Measurements from ENCODE around the gene MRPL14.
A peak's percentile ranks its signal among the peaks of the same experiment; 100 is the strongest.
"Not testable (repeated sequence)": the region's sequence is repeated elsewhere in the genome, so short reads cannot be mapped to it uniquely, and the experiment has no call there.

Gene MRPL14

DNA sequence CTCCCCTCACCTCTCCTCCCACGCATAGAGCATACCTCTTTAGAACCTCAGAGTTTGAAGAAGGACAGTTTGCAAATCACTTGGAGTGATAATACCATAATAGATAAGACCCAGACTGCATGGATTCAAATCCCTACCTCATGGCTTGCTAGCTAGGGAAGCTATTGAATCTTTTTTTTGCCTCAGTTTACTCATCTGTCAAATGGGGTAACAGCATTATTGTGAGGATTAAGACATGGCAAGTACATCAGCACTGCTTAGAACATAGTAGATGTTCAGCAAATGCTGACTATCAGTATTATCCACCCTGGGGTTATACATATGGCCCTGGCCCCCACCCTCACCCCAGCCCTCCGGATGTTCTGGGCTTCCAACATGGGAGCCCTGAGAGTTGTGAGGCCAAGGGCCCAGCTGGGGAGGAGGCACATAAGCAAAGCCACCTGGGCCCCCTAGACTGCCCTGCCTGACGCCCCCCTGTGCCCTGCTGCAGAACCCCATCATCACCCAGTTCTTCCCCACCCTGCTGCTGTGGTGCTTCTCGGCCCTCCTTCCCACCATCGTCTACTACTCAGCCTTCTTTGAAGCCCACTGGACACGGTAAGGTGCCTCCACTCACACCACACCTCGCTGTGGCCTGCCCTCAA is 22.2 kb upstream of the MRPL14 start:
- no peak for DNase-seq

DNA sequence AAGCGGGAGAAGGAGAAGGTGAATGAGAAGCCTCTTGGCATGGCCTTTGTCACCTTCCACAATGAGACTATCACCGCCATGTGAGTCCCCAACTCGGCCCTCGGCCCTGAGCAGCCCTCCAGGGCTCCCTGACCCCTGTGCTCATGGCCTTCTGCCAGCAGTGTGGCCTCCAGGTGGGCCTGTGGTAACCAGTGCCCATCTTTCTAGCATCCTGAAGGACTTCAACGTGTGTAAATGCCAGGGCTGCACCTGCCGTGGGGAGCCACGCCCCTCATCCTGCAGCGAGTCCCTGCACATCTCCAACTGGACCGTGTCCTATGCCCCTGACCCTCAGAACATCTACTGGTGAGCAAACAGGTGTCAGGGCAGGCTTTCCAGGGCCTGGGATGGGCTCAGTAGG is 21.1 kb upstream of the MRPL14 start:
- DNase-seq: no peak

- DNase-seq: no peak
Observed at GRCh38 chr6:44147256-44147655, 20.0 kb upstream of the MRPL14 start.

- no peak for DNase-seq
Observed at GRCh38 chr6:44146685-44147084, 19.4 kb upstream of the MRPL14 start.

DNA sequence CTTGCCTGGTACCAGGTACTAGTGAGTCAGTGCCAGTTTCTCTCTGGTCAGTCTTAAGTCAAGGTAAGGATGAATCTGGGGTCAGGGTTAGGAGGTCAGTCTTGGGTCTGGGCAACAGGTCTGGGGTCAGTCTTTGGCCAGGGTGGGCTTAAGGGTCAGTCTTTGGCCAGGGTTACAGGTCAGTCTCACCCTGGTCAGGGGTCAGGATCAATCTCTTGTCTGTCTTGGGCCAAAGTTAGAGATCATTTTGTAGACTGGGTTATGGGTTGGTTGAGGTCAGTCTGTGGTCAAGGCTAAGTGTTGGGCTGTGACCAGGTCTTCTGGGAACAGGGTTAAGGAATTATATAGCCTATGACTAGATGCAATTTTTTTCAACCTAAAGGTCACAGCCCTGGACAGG is 18.6 kb upstream of the MRPL14 start:
- DNase-seq: no peak

DNA sequence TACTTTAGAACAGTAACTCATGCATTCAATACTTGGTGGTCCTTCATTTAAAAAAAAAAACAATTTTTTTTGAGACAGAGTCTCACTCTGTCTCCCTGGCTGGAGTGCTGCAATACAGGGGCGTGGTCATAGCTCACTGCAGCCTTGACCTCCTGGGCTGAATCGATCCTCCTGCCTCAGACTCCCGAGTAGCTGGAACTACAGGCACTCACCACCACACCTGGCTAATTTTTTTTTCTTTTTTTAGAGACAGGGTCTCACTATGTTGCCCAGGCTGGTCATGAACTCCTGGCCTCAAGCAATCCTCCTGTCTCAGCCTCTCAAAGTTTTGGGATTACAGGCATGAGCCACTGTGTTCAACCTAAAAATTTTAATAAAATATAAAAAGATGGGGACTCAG is 17.3 kb upstream of the MRPL14 start:
- DNase-seq: not testable (repeated sequence)

DNA sequence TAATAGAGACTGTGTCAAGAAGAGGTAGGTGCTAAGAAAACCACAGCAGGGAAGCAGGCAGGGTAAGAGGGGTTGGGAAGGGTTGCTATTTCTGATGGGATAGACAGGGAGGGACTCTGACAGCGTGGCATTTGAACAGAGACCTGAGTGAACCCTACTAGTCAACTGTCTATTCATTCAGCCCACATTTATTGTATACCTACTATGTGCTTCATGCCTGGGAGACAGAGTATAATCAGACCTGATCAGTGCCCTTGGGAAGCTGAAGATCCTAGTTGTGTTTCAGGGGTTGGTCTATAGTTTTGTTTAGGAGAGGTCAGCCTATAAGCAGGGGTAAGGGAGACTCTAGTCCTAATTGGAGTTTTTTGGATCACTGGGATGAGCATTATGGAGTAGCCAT is 16.5 kb upstream of the MRPL14 start:
- no peak for DNase-seq

- DNase-seq: no peak
Observed at GRCh38 chr6:44142835-44143234, 15.6 kb upstream of the MRPL14 start.

- no peak for DNase-seq
Observed at GRCh38 chr6:44139351-44139743, 12.1 kb upstream of the MRPL14 start.

- DNase-seq: no peak
Observed at GRCh38 chr6:44138717-44139350, 11.6 kb upstream of the MRPL14 start.

GRCh38 chr6:44135875-44136274 is 8.6 kb upstream of the MRPL14 start:
- DNase-seq: no peak

- no peak for DNase-seq
Observed at GRCh38 chr6:44135173-44135758, 8.0 kb upstream of the MRPL14 start.

DNA sequence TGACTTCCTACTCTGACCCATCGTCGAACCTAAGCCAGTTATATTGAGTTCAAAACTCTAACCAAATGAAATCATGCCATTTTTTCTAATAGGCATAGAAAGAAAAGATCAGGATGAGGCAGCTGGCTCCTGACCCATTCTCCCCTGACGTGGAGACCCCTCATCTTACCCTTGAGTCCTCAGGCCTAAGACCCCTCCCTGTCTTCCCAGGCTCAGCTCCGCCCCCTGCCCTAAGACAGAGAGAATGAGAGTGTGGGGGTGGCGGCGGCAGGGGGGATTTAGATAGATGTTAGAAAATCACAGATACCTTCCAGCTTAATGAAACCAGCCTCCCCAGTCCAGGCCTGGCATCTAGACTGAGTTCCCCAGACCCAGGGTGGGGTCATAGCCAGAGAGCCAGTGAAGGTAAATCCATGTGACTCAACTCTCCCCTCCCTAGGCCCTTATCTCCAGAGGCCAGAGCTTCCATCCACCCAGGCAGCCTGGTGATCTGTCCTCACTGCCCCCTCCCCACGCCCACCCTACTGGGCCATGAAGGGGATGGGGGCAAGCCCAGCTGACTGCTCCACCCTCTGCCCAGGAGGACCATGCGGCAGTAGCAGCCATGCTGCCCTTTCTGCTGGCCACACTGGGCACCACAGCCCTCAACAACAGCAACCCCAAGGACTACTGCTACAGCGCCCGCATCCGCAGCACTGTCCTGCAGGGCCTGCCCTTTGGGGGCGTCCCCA is 6.9 kb upstream of the MRPL14 start:
- DNase-seq: no peak

DNA sequence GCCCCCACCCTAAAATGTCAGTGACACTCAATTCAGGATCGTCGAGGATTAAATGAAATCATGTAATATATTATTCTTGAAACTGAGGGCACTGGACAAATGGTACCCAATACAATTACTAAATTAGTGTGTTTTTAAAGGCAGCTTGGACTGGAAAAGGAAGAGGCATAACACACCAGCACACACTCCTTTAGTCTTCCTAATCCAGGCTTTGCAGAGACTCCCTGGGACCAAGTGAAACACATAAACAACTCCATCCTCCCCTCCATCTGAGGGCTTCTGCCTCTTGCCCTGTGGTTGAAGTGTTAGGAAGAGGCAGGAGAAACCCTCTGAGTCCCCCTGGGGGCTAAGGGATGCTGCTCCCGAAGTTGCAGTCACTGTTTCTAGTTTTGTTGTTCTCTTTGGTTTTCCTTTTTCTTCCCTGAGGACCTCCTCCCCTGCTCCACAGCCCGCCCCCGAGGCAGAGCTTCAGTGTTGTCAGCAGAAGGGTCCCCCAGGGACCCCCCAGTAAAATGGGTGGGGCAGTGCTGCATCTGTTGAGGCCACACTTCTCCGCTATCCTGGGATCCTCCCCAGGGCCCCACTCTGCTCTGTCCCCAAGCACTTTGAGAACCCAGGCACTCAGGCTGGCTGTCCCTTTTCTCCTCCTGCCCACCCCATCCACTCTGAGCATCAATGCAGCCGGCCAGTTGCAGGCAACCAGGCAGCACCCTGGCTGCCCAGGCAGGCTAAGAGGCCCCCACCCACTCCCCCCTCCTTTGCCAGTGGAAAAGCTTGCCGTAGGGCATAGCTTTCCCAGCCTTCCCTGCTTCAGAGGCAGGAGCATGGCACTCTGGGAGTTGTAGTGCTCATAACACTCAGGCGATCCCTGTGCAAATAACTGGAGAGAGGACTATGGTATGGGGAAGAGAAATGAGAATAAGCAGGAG is 6.0 kb upstream of the MRPL14 start:
- no peak for DNase-seq

- no peak for DNase-seq
Observed at GRCh38 chr6:44132476-44132875, 5.2 kb upstream of the MRPL14 start.

GRCh38 chr6:44131892-44132291 is 4.6 kb upstream of the MRPL14 start:
- DNase-seq: no peak

DNA sequence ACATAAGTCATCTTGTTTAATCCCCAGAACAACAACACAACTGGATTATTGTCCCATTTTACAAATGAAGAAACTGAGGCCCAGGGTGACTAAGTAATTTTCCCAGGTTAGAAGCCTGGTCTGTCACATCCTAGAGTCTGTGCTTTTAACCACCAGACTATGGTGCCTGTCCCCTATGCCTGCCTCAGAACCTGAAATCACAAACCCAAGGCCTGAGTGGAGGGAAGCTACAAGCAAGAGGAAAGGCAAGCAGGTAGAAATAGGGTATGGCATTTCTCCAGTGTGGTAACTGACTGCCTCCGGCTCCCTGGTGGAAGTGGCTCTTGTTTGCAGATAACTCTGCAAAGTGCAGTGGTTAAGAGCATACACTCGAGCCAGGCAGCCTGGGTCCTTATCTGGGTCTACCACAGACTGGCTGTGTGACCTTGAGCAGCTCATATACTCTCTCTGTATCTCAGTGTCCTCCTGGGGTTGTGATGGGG is 2.6 kb upstream of the MRPL14 start:
- no peak for DNase-seq

DNA sequence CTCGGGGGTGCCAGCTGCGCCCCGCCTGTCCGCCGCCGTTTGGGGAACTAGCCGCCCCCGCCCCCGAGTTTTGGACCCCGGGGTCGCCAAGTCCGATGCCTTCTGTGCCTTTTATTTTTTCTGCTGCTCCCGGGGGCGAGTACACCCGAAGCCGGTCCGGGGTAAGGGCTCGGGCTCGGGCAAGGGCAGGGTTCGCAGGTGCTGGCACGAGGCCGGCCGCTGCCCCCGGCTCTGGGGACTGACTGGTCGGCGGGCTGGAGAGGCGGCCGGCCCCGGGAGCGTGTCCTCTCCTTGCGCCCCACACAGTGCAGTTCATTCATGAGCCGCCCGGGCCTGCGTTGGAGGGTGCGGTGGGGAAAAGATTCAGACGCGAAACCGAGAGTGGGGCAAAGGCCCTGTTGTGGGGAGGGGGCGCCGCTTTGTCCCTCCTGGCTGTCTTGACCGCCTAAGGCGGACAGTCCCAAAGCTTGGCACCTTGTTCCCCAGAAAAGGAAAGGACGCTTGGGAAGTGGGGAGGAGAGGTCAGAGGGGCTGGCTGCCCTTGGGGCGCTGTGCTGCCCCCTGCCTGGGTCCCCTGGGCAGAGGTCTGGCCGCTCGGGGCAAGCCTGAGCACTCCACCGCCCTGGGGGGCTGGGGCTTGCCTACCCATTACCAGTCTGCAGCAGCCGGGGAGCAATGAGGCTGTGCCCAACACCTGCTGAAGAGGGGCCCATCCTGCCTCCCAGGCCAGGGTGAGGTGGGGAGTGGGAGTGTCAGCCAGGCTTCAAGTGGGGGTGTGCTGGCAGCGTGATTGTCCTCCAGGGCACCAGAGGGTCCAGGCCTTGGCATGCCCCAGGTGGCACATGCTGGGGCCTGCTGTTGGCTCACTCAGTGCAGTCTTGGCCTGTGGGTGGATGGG is 1.0 kb upstream of the MRPL14 start:
- peak; percentile 42 for DNase-seq

DNA sequence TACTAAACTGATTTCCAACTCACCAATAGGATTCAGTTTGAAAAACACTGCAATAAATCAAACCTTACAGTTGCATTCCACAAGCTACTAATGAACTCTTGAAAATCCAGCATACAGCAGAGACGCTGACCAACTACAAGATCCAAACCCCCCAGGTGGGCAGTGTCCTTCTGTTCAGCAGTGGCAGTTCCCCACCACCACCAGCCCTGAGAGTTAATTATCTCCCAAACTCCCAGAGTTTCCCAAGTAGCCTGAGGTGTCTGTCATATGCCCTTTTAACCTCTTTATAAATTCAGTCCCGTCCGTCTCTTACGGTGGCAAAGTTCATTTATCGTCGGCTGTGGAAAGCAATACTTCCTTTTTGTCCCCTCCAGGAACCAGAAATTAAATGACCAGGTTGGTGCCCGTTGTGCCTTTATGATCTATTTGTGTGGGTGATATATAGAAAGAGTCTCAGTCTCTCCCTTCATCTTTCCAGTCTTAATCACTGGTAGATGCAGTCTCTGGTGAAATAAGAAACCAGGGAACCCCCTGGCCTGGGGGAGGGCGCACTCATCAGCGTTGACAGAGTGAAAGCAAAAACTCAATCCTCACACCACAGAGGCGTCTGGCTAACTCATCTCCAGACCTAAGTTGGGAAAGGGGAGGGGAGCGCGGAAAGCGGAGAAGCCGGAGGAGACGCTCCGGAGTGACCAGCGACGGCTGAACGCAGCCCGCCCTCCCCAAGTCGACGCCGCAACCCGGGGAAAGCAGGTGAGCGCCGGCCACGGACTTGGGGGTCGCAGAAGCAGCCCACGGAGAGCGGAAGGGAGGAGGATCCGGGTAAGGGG is 717 bp downstream of the MRPL14 start:
- DNase-seq: peak; percentile 88

DNA sequence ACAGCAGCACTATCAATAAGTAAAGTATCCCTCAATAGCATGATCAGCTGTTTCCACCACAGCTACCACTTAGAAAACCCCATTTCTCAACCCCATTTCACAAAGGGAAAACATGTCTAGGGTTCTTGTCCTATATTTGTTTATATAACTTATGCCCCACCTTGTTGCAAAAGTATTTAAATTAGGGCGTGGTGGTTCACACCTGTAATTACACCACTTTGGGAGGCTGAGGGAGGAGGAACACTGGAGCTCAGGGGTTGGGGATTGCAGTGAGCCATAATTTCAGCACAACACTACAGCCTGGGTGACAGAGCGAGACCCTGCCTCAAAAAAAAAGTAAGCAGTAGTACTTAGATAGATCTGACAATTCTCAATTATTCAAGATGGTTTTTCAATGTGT is 3.7 kb downstream of the MRPL14 start:
- DNase-seq: no peak

- no peak for DNase-seq
Observed at GRCh38 chr6:44122801-44123200, 4.5 kb downstream of the MRPL14 start.
